ENCODE data around the gene ZC3HAV1. TPM values are rescaled to one million over a fixed set of nuclear protein-coding genes. Genes with fewer than 3 reads are reported as not detected.

Gene ZC3HAV1
- total and polyA plus RNA-seq, 9 of the 15 experiments (the other 6 are each of a cell fraction or from before 2014, with no cell fraction given): 11.9 to 40.5 (median 23.9) TPM

DNA sequence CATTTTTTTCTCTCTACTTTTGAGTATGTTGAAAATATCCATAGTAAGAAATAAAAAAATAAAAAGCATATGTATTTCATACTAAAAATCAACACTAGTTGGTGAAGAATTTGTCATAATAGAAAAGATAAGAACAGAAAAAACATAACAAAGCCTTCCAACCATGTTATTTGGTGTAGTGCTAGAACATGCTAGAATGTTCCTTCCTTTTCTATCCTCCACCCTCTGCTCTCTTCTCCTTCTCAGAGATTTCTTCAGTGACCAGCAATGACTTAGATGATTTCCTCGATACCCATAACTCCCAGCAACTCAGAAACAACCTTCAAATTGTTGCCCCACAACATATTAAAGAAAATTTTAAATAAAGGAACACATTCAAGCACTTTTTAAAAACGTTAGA is 2.6 kb downstream of the ZC3HAV1 start (continued):
- TF ChIP-seq, protein P1, sequence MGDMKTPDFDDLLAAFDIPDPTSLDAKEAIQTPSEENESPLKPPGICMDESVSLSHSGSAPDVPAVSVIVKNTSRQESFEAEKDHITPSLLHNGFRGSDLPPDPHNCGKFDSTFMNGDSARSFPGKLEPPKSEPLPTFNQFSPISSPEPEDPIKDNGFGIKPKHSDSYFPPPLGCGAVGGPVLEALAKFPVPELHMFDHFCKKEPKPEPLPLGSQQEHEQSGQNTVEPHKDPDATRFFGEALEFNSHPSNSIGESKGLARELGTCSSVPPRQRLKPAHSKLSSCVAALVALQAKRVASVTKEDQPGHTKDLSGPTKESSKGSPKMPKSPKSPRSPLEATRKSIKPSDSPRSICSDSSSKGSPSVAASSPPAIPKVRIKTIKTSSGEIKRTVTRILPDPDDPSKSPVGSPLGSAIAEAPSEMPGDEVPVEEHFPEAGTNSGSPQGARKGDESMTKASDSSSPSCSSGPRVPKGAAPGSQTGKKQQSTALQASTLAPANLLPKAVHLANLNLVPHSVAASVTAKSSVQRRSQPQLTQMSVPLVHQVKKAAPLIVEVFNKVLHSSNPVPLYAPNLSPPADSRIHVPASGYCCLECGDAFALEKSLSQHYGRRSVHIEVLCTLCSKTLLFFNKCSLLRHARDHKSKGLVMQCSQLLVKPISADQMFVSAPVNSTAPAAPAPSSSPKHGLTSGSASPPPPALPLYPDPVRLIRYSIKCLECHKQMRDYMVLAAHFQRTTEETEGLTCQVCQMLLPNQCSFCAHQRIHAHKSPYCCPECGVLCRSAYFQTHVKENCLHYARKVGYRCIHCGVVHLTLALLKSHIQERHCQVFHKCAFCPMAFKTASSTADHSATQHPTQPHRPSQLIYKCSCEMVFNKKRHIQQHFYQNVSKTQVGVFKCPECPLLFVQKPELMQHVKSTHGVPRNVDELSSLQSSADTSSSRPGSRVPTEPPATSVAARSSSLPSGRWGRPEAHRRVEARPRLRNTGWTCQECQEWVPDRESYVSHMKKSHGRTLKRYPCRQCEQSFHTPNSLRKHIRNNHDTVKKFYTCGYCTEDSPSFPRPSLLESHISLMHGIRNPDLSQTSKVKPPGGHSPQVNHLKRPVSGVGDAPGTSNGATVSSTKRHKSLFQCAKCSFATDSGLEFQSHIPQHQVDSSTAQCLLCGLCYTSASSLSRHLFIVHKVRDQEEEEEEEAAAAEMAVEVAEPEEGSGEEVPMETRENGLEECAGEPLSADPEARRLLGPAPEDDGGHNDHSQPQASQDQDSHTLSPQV (IDR thresholded peaks at IDR 0.05): peak; percentile 57; the same call in 1 of the 2 replicates
- TF ChIP-seq CEBPG (CRISPR knock-in tag; IDR thresholded peaks at IDR 0.05) (no peak), CEBPG (tag; conservative IDR thresholded peaks at IDR 0.05 in 1 of 2, IDR thresholded peaks at IDR 0.05 in 1 of 2) (0 out of 4 replicates have a peak, but pooled peaks have one; percentile 24 to 30), DPF2 (IDR thresholded peaks at IDR 0.05) (peak; percentile 44; the same call in 1 of the 2 replicates), RAD21 (CRISPR knock-in tag; conservative IDR thresholded peaks at IDR 0.05 in 1 of 2, IDR thresholded peaks at IDR 0.05 in 1 of 2) (no peak), MAZ (CRISPR knock-in tag; conservative IDR thresholded peaks at IDR 0.05 in 1 of 2, IDR thresholded peaks at IDR 0.05 in 1 of 2) (peak in 1 of 2 experiments; percentile 36; a peak in 1 of 4 replicates), THRAP3 (IDR thresholded peaks at IDR 0.05; ENCODE audit: borderline replicate concordance) (0 out of 2 replicates have a peak, but pooled peaks have one; percentile 9), BRD9 (IDR thresholded peaks at IDR 0.05; ENCODE audit: low read depth, partially characterized antibody) (peak; percentile 14), EP300 (IDR thresholded peaks at IDR 0.05; ENCODE audit: low read length) (peak; percentile 61; the same call in 1 of the 2 replicates), NBN (IDR thresholded peaks at IDR 0.05; ENCODE audit: low read depth) (no peak), NFE2 (IDR thresholded peaks at IDR 0.05; ENCODE audit: low read depth) (peak; percentile 51; the same call in 1 of the 2 replicates), KAT7 (CRISPR knock-in tag; IDR thresholded peaks at IDR 0.05; ENCODE audit: borderline replicate concordance) (peak; percentile 77; the same call in 1 of the 2 replicates)
- TF ChIP-seq, protein P2, sequence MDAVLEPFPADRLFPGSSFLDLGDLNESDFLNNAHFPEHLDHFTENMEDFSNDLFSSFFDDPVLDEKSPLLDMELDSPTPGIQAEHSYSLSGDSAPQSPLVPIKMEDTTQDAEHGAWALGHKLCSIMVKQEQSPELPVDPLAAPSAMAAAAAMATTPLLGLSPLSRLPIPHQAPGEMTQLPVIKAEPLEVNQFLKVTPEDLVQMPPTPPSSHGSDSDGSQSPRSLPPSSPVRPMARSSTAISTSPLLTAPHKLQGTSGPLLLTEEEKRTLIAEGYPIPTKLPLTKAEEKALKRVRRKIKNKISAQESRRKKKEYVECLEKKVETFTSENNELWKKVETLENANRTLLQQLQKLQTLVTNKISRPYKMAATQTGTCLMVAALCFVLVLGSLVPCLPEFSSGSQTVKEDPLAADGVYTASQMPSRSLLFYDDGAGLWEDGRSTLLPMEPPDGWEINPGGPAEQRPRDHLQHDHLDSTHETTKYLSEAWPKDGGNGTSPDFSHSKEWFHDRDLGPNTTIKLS (IDR thresholded peaks at IDR 0.05; ENCODE audit: borderline replicate concordance, low read depth): peak; percentile 75; the same call in 1 of the 2 replicates
- TF ChIP-seq, protein P3, sequence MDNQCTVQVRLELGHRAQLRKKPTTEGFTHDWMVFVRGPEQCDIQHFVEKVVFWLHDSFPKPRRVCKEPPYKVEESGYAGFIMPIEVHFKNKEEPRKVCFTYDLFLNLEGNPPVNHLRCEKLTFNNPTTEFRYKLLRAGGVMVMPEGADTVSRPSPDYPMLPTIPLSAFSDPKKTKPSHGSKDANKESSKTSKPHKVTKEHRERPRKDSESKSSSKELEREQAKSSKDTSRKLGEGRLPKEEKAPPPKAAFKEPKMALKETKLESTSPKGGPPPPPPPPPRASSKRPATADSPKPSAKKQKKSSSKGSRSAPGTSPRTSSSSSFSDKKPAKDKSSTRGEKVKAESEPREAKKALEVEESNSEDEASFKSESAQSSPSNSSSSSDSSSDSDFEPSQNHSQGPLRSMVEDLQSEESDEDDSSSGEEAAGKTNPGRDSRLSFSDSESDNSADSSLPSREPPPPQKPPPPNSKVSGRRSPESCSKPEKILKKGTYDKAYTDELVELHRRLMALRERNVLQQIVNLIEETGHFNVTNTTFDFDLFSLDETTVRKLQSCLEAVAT (IDR thresholded peaks at IDR 0.05): peak in 1 of 2 experiments; percentile 33; a peak in 1 of 4 replicates
- TF ChIP-seq, protein P4, sequence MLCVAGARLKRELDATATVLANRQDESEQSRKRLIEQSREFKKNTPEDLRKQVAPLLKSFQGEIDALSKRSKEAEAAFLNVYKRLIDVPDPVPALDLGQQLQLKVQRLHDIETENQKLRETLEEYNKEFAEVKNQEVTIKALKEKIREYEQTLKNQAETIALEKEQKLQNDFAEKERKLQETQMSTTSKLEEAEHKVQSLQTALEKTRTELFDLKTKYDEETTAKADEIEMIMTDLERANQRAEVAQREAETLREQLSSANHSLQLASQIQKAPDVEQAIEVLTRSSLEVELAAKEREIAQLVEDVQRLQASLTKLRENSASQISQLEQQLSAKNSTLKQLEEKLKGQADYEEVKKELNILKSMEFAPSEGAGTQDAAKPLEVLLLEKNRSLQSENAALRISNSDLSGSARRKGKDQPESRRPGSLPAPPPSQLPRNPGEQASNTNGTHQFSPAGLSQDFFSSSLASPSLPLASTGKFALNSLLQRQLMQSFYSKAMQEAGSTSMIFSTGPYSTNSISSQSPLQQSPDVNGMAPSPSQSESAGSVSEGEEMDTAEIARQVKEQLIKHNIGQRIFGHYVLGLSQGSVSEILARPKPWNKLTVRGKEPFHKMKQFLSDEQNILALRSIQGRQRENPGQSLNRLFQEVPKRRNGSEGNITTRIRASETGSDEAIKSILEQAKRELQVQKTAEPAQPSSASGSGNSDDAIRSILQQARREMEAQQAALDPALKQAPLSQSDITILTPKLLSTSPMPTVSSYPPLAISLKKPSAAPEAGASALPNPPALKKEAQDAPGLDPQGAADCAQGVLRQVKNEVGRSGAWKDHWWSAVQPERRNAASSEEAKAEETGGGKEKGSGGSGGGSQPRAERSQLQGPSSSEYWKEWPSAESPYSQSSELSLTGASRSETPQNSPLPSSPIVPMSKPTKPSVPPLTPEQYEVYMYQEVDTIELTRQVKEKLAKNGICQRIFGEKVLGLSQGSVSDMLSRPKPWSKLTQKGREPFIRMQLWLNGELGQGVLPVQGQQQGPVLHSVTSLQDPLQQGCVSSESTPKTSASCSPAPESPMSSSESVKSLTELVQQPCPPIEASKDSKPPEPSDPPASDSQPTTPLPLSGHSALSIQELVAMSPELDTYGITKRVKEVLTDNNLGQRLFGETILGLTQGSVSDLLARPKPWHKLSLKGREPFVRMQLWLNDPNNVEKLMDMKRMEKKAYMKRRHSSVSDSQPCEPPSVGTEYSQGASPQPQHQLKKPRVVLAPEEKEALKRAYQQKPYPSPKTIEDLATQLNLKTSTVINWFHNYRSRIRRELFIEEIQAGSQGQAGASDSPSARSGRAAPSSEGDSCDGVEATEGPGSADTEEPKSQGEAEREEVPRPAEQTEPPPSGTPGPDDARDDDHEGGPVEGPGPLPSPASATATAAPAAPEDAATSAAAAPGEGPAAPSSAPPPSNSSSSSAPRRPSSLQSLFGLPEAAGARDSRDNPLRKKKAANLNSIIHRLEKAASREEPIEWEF (CRISPR knock-in tag; IDR thresholded peaks at IDR 0.05): no peak

Data from K562 (cell line).